CD4-positive, alpha-beta T cell (primary cell): ENCODE results near the gene GTF2A1. TPM values are rescaled to one million over a fixed set of nuclear protein-coding genes. Genes with fewer than 3 reads are reported as not detected.

Source experiments
- ATAC-seq: fragments of 200-7000 bp; cut with Tn5 transposase; one replicate; pipeline ENCODE4 v1.10.0; 2022; ENCODE audit warnings: mild to moderate bottlenecking; ENCODE audit not compliant: poor library complexity
- CTCF ChIA-PET: fragments of 350-600 bp; sonication (Branson Sonifier 250); formaldehyde crosslinking; loops from one replicate; lab custom pipeline; 2021; ENCODE audit warnings: antibody characterized with exemption, inconsistent platforms; lab: Charles Lee
- POLR2A ChIA-PET: fragments of 350-600 bp; sonication (Branson Sonifier 250); formaldehyde crosslinking; loops from one replicate; lab custom pipeline; 2021; ENCODE audit warnings: antibody characterized with exemption, inconsistent platforms; lab: Charles Lee
- DNase-seq, 14 experiments: peaks; one replicate each; pipeline ENCODE4 v3.0.0-alpha.2; 2013 to 2020; ENCODE audit warnings: mixed read lengths in 2 of 14
- H3K27ac ChIP-seq, 2 donors: one replicate each; pipeline versions ENCODE4 v1.5.1 to v1.7.0; 2013; ENCODE audit warnings: low read length in 2 of 2, low read depth in 1 of 2, mild to moderate bottlenecking in 1 of 2
- H3K27me3 ChIP-seq, 2 experiments: 1 replicate in 1 of 2; 2 replicates in 1 of 2; pipeline versions ENCODE4 v1.6.1 to v1.7.0; 2013; ENCODE audit warnings: low read length in 2 of 2, control low read depth in 1 of 2, mild to moderate bottlenecking in 1 of 2, moderate library complexity in 1 of 2; ENCODE audit not compliant: insufficient read depth in 2 of 2, control insufficient read depth in 1 of 2
- H3K36me3 ChIP-seq: one replicate; pipeline ENCODE4 v1.6.1; 2013; ENCODE audit warnings: low read length, control low read depth; ENCODE audit not compliant: insufficient read depth
- H3K4me1 ChIP-seq: one replicate; pipeline ENCODE4 v1.6.1; 2013; ENCODE audit warnings: low read length, control low read depth; ENCODE audit not compliant: insufficient read depth
- H3K4me3 ChIP-seq: one replicate; pipeline ENCODE4 v1.5.1; 2013; ENCODE audit warnings: mild to moderate bottlenecking, low read length, moderate library complexity
- H3K9me3 ChIP-seq, 2 experiments: 1 replicate in 1 of 2; 2 replicates in 1 of 2; pipeline versions ENCODE4 v1.6.1 to v1.7.0; 2013; ENCODE audit warnings: low read length in 2 of 2, mild to moderate bottlenecking in 2 of 2, control low read depth in 1 of 2, moderate library complexity in 1 of 2; ENCODE audit not compliant: control insufficient read depth in 1 of 2, insufficient read depth in 1 of 2
- H3K27ac Mint-ChIP-seq: one replicate; pipeline ENCODE4 v1.8.0; 2020; ENCODE audit warnings: mixed read lengths
- H3K27me3 Mint-ChIP-seq: one replicate; pipeline ENCODE4 v1.8.0; 2021; ENCODE audit warnings: mixed read lengths
- H3K36me3 Mint-ChIP-seq: one replicate; pipeline ENCODE4 v1.8.0; 2021; ENCODE audit warnings: low read depth, mixed read lengths
- H3K4me1 Mint-ChIP-seq: one replicate; pipeline ENCODE4 v1.8.0; 2021; ENCODE audit warnings: low read depth, mixed read lengths
- H3K4me3 Mint-ChIP-seq: one replicate; pipeline ENCODE4 v1.8.0; 2020; ENCODE audit warnings: mild to moderate bottlenecking, mixed read lengths
- H3K9me3 Mint-ChIP-seq: one replicate; pipeline ENCODE4 v1.8.0; 2020; ENCODE audit warnings: mixed read lengths
- CTCF ChIP-seq: fragments of 200-600 bp; IDR thresholded peaks from one replicate; pipeline ENCODE4 v1.8.0; 2022; ENCODE audit warnings: antibody characterized with exemption, mild to moderate bottlenecking
- intact Hi-C, 2 experiments: fragments of 100-400 bp; cut with DNase I in 1 of 2; cut with micrococcal nuclease in 1 of 2; formaldehyde crosslinking; loops; one replicate each; pipeline versions ENCODE4 v1.15.1 to v1.9.0; 2023 to 2025; cut with DNase I, micrococcal nuclease
- total RNA-seq, 174 experiments: library from RNA in 2 of 174; stranded (reverse) in 2 of 174; gene quantifications; one replicate each; pipeline ENCODE4 v1.2.3 and lab custom pipeline; 2021 to 2026

GTF2A1 gene
- total RNA-seq, 2 experiments from 2014 or later, result 11.5 to 12.8 TPM

- no peak for TF ChIP-seq CTCF
- Mint-ChIP-seq H3K4me3 (no peak overlapping the region), H3K27ac (no peak overlapping the region), H3K36me3 (no peaks in the 10 kb centered on the region), H3K27me3 (no peaks in the 10 kb centered on the region), H3K9me3 (no peaks in the 10 kb centered on the region), H3K4me1 (no peaks in the 10 kb centered on the region)
- ATAC-seq, result no peak
- Histone ChIP-seq H3K4me3 (no peak overlapping the region), H3K9me3 (no peaks in the 10 kb centered on the region), H3K4me1 (no peaks in the 10 kb centered on the region), H3K36me3 (no peaks in the 10 kb centered on the region), H3K27me3 (no peaks in the 10 kb centered on the region), H3K27ac (no peak overlapping the region)
- DNase-seq, result no peak
- CTCF ChIA-PET, result no interaction called here
- POLR2A ChIA-PET, result no interaction called here
- intact Hi-C loops, result no loop called here
Observed at GRCh38 chr14:81133400-81133799, 87.4 kb downstream of the GTF2A1 start.

- CTCF ChIA-PET, result no interaction called here
- DNase-seq, result no peak
Observed at GRCh38 chr14:81132468-81132867, 88.3 kb downstream of the GTF2A1 start.

GRCh38 chr14:81129242-81129641, 91.5 kb downstream of the GTF2A1 start:
- H3K27ac Mint-ChIP-seq, result no peak overlapping the region
- intact Hi-C loops, result no loop called here

More at GRCh38 chr14:81132468-81132867, 88.3 kb downstream of the GTF2A1 start:
- no peak for TF ChIP-seq CTCF
- no peaks in the 10 kb centered on the region for H3K4me1 Mint-ChIP-seq
- H3K9me3 Mint-ChIP-seq, result no peaks in the 10 kb centered on the region
- Histone ChIP-seq H3K36me3 (no peaks in the 10 kb centered on the region), H3K9me3 (no peaks in the 10 kb centered on the region), H3K27me3 (no peaks in the 10 kb centered on the region), H3K4me3 (no peak overlapping the region), H3K27ac (no peak overlapping the region), H3K4me1 (no peaks in the 10 kb centered on the region)
- POLR2A ChIA-PET, result no interaction called here
- no peaks in the 10 kb centered on the region for H3K36me3 Mint-ChIP-seq
- H3K27me3 Mint-ChIP-seq, result no peaks in the 10 kb centered on the region
- H3K4me3 Mint-ChIP-seq, result no peak overlapping the region
- no peak overlapping the region for H3K27ac Mint-ChIP-seq
- intact Hi-C loops, result no loop called here
- ATAC-seq, result no peak

More at GRCh38 chr14:81129242-81129641, 91.5 kb downstream of the GTF2A1 start:
- Mint-ChIP-seq H3K27me3 (no peaks in the 10 kb centered on the region), H3K4me1 (no peaks in the 10 kb centered on the region), H3K36me3 (no peaks in the 10 kb centered on the region), H3K4me3 (no peak overlapping the region), H3K9me3 (no peaks in the 10 kb centered on the region)
- no peaks in the 10 kb centered on the region for H3K9me3 ChIP-seq
- ChIA-PET POLR2A (no interaction called here), CTCF (no interaction called here)
- H3K4me1 ChIP-seq, result no peaks in the 10 kb centered on the region
- ATAC-seq (no peak), DNase-seq (no peak)
- H3K27me3 ChIP-seq, result no peaks in the 10 kb centered on the region
- no peak overlapping the region for H3K4me3 ChIP-seq
- H3K36me3 ChIP-seq, result no peaks in the 10 kb centered on the region
- no peak overlapping the region for H3K27ac ChIP-seq
- no peak for TF ChIP-seq CTCF
